ENCODE measurements around the gene PATE3.

The PATE3 gene, protein sequence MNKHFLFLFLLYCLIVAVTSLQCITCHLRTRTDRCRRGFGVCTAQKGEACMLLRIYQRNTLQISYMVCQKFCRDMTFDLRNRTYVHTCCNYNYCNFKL

DNA sequence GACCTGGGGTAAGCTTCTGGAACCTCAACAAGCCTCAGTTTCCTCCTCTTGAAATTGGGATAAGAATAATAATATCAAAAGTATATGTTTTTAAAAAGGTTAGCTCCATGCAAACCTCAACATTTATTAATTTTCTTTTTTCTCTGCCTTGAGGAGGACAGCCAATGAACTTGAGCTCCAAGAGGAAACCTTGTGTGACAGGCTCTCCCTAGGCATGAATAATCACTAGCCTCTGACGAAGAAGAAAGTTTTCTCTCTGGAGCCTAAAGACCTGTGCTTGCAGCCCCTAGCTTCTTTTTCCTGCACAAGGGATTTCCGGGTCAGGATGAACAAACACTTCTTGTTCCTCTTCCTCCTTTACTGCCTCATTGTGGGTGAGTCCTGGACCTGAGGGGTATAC is at the start of gene PATE3:
Gene PATE3 (plus strand): TSS at position 301 of the 400 bp plus-strand sequence. CDS start 25 bp downstream, at position 326.
- H3K4me1 ChIP-seq (ENCODE audit: insufficient read depth, low read length) = no peaks in the 10 kb centered on the region
- no peak within 1 kb of the TSS for H3K27ac ChIP-seq (ENCODE audit: low read depth, low read length)
- no peaks in the 10 kb centered on the region for H3K9me3 ChIP-seq (ENCODE audit: low read length)
- no peaks in the 10 kb centered on the region for H3K36me3 ChIP-seq (ENCODE audit: insufficient read depth, low read length)
- no peak within 1 kb of the TSS for H3K9ac ChIP-seq (ENCODE audit: low read length)
- no peaks in the 10 kb centered on the region for H3K27me3 ChIP-seq (ENCODE audit: control insufficient read depth in 1 of 2, insufficient read depth in 2 of 2, low read length in 2 of 2)
- no peak within 1 kb of the TSS for H3K4me3 ChIP-seq (ENCODE audit: low read depth in 1 of 2, low read length in 2 of 2)

DNA sequence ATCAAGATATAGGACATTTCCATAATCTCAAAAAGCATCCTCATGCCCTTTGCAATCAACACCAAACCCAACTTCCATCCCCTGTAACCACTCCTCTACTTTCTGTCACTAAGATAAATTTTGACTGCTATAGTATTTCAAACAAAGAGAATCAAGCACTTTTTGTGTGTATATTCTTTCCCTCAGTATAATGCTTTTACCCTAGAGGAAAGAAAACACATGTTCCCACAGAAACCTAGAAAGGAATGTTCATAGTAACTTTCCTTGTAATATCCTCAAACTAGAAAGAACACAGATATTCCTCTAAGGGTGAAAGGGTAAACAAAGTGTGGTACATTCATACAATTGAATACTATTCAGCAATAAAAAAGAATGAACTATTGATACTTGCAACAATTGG is 47.3 kb upstream of the PATE3 start:
- H3K36me3 ChIP-seq (ENCODE audit: insufficient read depth, low read length) = no peaks in the 10 kb centered on the region
- H3K27ac ChIP-seq (ENCODE audit: low read depth, low read length) = no peak overlapping the region
- no peak overlapping the region for H3K4me3 ChIP-seq (ENCODE audit: low read depth in 1 of 2, low read length in 2 of 2)
- no peak overlapping the region for H3K9ac ChIP-seq (ENCODE audit: low read length)
- H3K27me3 ChIP-seq (ENCODE audit: control insufficient read depth in 1 of 2, insufficient read depth in 2 of 2, low read length in 2 of 2) = no peaks in the 10 kb centered on the region
- H3K9me3 ChIP-seq (ENCODE audit: low read length) = no peaks in the 10 kb centered on the region
- H3K4me1 ChIP-seq (ENCODE audit: insufficient read depth, low read length) = no peaks in the 10 kb centered on the region

DNA sequence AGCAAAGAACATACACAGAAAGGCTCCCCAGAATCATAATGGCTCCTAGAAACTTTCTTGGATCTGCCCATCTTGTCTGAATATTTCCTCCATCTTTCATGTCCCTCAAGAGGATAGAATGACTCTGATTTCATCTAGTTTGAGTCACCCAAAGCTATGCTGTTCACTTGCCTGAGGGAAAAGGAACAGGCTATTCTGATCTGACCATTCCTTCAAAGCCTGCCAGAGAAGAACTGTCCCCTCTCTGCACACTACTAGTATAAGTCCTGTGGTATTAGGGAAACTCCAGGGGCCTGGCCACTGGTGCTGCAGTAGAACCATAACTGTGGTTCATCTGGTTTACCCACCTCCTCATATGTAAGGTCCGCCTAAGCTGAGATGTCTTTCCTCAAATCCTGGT is 44.2 kb upstream of the PATE3 start:
- no peak overlapping the region for H3K4me3 ChIP-seq (ENCODE audit: low read depth in 1 of 2, low read length in 2 of 2)
- no peaks in the 10 kb centered on the region for H3K27me3 ChIP-seq (ENCODE audit: control insufficient read depth in 1 of 2, insufficient read depth in 2 of 2, low read length in 2 of 2)
- H3K27ac ChIP-seq (ENCODE audit: low read depth, low read length) = no peak overlapping the region
- no peaks in the 10 kb centered on the region for H3K4me1 ChIP-seq (ENCODE audit: insufficient read depth, low read length)
- H3K9me3 ChIP-seq (ENCODE audit: low read length) = no peaks in the 10 kb centered on the region
- no peaks in the 10 kb centered on the region for H3K36me3 ChIP-seq (ENCODE audit: insufficient read depth, low read length)
- H3K9ac ChIP-seq (ENCODE audit: low read length) = no peak overlapping the region

DNA sequence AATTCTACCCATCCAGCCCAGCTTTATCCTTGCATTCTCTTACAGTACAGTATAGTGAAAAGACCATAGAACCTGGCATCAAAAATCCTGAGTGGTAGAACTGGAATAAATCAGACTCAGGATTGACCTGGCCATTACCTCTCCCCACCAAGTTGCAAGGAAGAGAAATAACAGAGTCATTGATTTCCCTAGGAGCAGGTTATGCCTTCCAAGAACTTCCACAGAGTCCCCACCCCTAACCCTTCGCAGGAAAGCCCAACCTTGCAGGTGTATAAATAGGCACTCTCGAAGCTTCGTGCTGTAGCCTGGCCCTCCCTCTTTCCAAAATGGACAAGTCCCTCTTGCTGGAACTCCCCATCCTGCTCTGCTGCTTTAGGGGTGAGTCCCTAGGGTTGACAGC is 41.9 kb upstream of the PATE3 start, which contains the start of gene PATE1:
Gene PATE1 (plus strand): TSS at position 301 of the 400 bp plus-strand sequence. CDS start 26 bp downstream, at position 327.
- Histone ChIP-seq H3K9ac (ENCODE audit: low read length) (no peak within 1 kb of the TSS), H3K27ac (ENCODE audit: low read depth, low read length) (no peak within 1 kb of the TSS), H3K9me3 (ENCODE audit: low read length) (no peaks in the 10 kb centered on the region), H3K27me3 (ENCODE audit: control insufficient read depth in 1 of 2, insufficient read depth in 2 of 2, low read length in 2 of 2) (no peaks in the 10 kb centered on the region), H3K4me3 (ENCODE audit: low read depth in 1 of 2, low read length in 2 of 2) (no peak within 1 kb of the TSS), H3K4me1 (ENCODE audit: insufficient read depth, low read length) (no peaks in the 10 kb centered on the region), H3K36me3 (ENCODE audit: insufficient read depth, low read length) (no peaks in the 10 kb centered on the region)

DNA sequence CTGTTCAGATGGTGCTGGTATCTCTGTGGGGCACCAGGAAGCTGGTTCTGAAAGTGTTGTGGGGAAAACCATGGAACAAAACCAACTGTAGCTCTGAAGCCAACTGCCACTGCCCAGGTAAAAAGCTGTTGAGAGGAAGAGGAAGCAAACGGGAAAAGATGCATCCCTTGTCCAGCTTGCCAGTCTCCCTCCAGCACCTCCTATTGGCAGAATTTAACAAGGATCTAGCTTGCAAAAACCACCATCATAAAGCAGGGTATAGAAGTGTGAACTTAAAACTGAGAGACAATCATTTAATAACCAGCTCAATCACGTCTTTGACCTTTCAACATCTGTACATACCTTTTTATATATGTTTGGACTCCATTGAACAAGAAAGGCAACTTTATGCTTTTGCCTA is 37.3 kb upstream of the PATE3 start:
- Histone ChIP-seq H3K9me3 (ENCODE audit: low read length) (no peaks in the 10 kb centered on the region), H3K4me1 (ENCODE audit: insufficient read depth, low read length) (no peaks in the 10 kb centered on the region), H3K4me3 (ENCODE audit: low read depth in 1 of 2, low read length in 2 of 2) (no peak overlapping the region), H3K27ac (ENCODE audit: low read depth, low read length) (no peak overlapping the region), H3K27me3 (ENCODE audit: control insufficient read depth in 1 of 2, insufficient read depth in 2 of 2, low read length in 2 of 2) (no peaks in the 10 kb centered on the region), H3K9ac (ENCODE audit: low read length) (no peak overlapping the region), H3K36me3 (ENCODE audit: insufficient read depth, low read length) (no peaks in the 10 kb centered on the region)

DNA sequence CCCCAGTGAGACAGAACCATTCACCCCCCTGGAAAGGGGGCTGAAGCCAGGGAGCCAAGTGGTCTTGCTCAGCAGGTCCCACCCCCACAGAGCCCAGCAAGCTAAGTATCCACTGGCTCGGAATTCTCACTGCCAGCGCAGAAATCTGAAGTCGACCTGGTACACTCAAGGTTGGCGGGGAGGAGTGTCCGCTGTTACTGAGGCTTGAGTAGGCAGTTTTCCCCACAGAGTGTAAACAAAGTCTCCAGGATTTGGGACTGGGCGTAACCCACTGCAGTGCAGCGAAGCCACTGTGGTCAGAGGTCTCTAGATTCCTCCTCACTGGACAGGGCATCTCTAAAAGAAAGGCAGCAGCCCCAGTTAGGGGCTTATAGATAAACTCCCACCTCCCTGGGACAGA is 31.9 kb upstream of the PATE3 start:
- Histone ChIP-seq H3K4me3 (ENCODE audit: low read depth in 1 of 2, low read length in 2 of 2) (no peak overlapping the region), H3K27me3 (ENCODE audit: control insufficient read depth in 1 of 2, insufficient read depth in 2 of 2, low read length in 2 of 2) (no peaks in the 10 kb centered on the region), H3K36me3 (ENCODE audit: insufficient read depth, low read length) (no peaks in the 10 kb centered on the region), H3K9ac (ENCODE audit: low read length) (no peak overlapping the region), H3K27ac (ENCODE audit: low read depth, low read length) (no peak overlapping the region), H3K9me3 (ENCODE audit: low read length) (no peaks in the 10 kb centered on the region), H3K4me1 (ENCODE audit: insufficient read depth, low read length) (no peaks in the 10 kb centered on the region)

DNA sequence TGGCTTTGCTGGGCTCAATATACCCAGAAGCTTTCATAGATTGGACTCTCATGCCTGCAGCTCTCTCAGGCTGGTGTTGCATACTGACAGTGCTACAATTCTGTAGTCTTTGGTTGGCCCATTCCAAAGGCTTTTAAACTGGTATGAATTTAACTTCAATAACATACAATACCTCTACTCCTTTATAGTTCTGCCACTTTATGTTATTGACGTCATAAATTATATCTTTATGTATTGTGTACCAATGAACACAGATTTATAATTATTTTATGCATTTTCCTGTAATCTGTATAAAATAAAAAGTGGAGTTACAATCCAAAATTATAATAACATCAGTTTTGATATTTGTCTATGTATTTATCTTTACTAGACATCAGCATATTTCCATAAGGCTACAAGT is 25.5 kb upstream of the PATE3 start:
- Histone ChIP-seq H3K27ac (ENCODE audit: low read depth, low read length) (no peak overlapping the region), H3K9ac (ENCODE audit: low read length) (no peak overlapping the region), H3K36me3 (ENCODE audit: insufficient read depth, low read length) (no peaks in the 10 kb centered on the region), H3K9me3 (ENCODE audit: low read length) (no peaks in the 10 kb centered on the region), H3K27me3 (ENCODE audit: control insufficient read depth in 1 of 2, insufficient read depth in 2 of 2, low read length in 2 of 2) (no peaks in the 10 kb centered on the region), H3K4me1 (ENCODE audit: insufficient read depth, low read length) (no peaks in the 10 kb centered on the region), H3K4me3 (ENCODE audit: low read depth in 1 of 2, low read length in 2 of 2) (no peak overlapping the region)

DNA sequence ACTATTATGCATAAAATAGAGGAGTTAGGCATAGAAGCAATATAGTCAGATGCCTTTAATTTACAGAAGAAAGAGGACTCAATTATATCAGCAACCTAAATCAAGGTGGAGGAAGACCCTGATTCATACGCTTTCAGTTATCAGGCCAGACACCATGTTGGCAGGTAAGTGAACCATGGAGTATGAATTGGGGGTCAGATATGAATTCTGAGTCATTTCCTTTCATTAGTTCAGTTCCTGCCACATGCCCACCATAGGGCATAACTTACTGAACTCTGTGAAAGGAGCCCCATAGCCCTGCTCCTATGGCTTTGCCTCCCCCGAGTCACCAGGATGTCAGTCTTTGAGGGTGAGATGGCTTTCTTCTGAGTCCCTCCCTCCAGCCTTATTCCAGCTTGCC is 24.4 kb upstream of the PATE3 start:
- Histone ChIP-seq H3K9me3 (ENCODE audit: low read length) (no peaks in the 10 kb centered on the region), H3K9ac (ENCODE audit: low read length) (no peak overlapping the region)

DNA sequence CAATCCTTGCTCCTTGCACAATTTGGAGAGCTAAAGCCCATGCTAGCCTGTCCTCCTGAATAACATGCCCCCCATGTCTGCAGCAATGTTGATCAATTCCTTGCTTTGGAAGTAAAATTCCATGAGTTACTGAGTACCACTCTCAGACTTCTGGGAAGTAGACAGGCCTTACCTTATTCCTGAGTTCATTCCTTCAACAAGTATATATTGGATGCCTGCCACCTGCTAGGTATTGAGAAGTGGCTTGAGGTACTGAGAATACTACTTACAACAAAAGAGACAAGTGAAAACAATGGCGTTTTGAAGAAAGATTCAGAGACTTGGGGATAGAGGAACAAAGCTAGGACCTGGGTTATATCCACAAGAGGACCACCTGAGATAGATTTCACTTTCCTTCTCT is 21.7 kb upstream of the PATE3 start:
- Histone ChIP-seq H3K27me3 (ENCODE audit: control insufficient read depth in 1 of 2, insufficient read depth in 2 of 2, low read length in 2 of 2) (no peaks in the 10 kb centered on the region), H3K4me3 (ENCODE audit: low read depth in 1 of 2, low read length in 2 of 2) (no peak overlapping the region), H3K9ac (ENCODE audit: low read length) (no peak overlapping the region), H3K4me1 (ENCODE audit: insufficient read depth, low read length) (no peaks in the 10 kb centered on the region), H3K27ac (ENCODE audit: low read depth, low read length) (no peak overlapping the region), H3K9me3 (ENCODE audit: low read length) (no peaks in the 10 kb centered on the region), H3K36me3 (ENCODE audit: insufficient read depth, low read length) (no peaks in the 10 kb centered on the region)

More for the DNA sequence above, 24.4 kb upstream of the PATE3 start:
- H3K4me1 ChIP-seq (ENCODE audit: insufficient read depth, low read length) = no peaks in the 10 kb centered on the region
- no peak overlapping the region for H3K27ac ChIP-seq (ENCODE audit: low read depth, low read length)
- H3K36me3 ChIP-seq (ENCODE audit: insufficient read depth, low read length) = no peaks in the 10 kb centered on the region
- no peaks in the 10 kb centered on the region for H3K27me3 ChIP-seq (ENCODE audit: control insufficient read depth in 1 of 2, insufficient read depth in 2 of 2, low read length in 2 of 2)
- no peak overlapping the region for H3K4me3 ChIP-seq (ENCODE audit: low read depth in 1 of 2, low read length in 2 of 2)

DNA sequence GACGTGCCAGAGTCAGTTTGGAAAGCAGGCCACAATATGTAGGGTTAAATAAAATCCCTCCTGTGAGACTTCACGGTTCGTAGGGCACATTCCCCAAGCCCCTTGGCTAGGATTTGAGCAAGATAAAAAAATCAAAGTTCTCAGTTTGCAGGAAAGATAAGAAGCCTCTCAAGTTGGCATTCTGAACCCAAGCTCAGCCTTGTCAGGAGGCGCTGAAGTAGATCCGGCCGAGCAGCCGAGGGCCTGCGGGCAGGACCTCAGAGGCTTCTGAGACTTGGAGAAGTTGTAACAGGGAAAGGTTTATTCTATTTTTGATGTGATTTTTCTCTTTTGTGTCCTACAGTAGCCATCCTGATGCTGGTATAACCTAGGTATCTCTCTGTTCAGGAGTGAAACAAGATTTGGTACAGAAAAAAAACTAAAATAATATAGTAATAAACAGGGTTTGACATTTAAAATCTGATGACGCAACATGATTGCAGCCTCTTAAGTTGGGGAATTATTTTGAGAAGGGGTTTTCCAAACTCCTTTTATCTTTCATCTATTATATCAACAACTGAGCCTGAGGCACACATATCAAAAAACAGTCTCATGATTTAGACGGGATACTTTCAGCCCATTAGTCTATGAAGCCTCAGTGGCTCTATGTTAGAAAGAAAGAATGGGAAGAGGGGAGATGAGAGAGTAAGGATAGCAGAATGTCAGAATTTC is 19.4 kb upstream of the PATE3 start:
- H3K27ac ChIP-seq (ENCODE audit: low read depth, low read length) = no peak overlapping the region
- no peaks in the 10 kb centered on the region for H3K27me3 ChIP-seq (ENCODE audit: control insufficient read depth in 1 of 2, insufficient read depth in 2 of 2, low read length in 2 of 2)
- H3K4me3 ChIP-seq (ENCODE audit: low read depth in 1 of 2, low read length in 2 of 2) = no peak overlapping the region
- no peaks in the 10 kb centered on the region for H3K9me3 ChIP-seq (ENCODE audit: low read length)
- H3K9ac ChIP-seq (ENCODE audit: low read length) = no peak overlapping the region
- no peaks in the 10 kb centered on the region for H3K36me3 ChIP-seq (ENCODE audit: insufficient read depth, low read length)
- no peaks in the 10 kb centered on the region for H3K4me1 ChIP-seq (ENCODE audit: insufficient read depth, low read length)

DNA sequence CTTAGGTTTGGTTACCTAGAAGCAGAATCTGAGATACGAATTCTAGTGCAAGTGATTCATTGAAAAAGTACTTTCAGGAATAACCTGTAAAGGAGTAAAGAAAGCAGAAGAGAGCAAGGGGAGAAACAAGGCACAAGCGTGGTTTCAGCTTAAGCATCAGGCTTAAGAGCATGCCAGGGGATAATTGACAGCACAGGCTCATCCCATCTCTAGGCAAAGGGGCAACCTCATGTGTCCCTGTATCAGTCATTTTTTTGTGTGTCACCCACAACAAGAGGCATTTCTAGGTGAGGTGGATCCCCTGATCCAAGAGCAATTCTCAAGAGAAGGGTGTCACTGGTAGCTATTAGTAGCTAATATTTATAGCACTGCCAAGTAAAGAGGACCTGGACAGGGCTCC is 17.3 kb upstream of the PATE3 start:
- Histone ChIP-seq H3K27ac (ENCODE audit: low read depth, low read length) (no peak overlapping the region), H3K4me1 (ENCODE audit: insufficient read depth, low read length) (no peaks in the 10 kb centered on the region), H3K9ac (ENCODE audit: low read length) (no peak overlapping the region), H3K4me3 (ENCODE audit: low read depth in 1 of 2, low read length in 2 of 2) (no peak overlapping the region), H3K36me3 (ENCODE audit: insufficient read depth, low read length) (no peaks in the 10 kb centered on the region), H3K9me3 (ENCODE audit: low read length) (no peaks in the 10 kb centered on the region), H3K27me3 (ENCODE audit: control insufficient read depth in 1 of 2, insufficient read depth in 2 of 2, low read length in 2 of 2) (no peaks in the 10 kb centered on the region)

Measured in muscle layer of colon (tissue), 2 donors.